OCI-LY7 (cell line): ENCODE data around the gene DLGAP1. TPM values are rescaled to one million over a fixed set of nuclear protein-coding genes. Genes with fewer than 3 reads are reported as not detected.

ENCODE experiments used
- BruUV-seq: library from RNA; stranded (reverse); fragments of 400-500 nt; replicated peaks from 2 replicates; lab custom pipeline; 2021; lab: Mats Ljungman, UMichigan
- CTCF ChIA-PET: fragments of 300-600 bp; sonication (Branson Sonifier 250); formaldehyde crosslinking; loops from one replicate; lab custom pipeline; 2022; ENCODE audit warnings: antibody characterized with exemption; ENCODE audit not compliant: unreplicated experiment; lab: Charles Lee
- POLR2A ChIA-PET: fragments of 300-600 bp; sonication (Branson Sonifier 250); formaldehyde crosslinking; loops from one replicate; lab custom pipeline; 2022; ENCODE audit warnings: antibody characterized with exemption; lab: Charles Lee
- DNase-seq: peaks from one replicate; pipeline ENCODE4 v3.0.0-alpha.2; 2015; ENCODE audit warnings: low spot score
- H2AFZ ChIP-seq: fragments of 200-600 bp; sonication (generic), shearing (Covaris generic); 2 replicates; pipeline ENCODE4 v1.6.1; 2014; ENCODE audit warnings: mild to moderate bottlenecking, antibody characterized with exemption, low read length, moderate library complexity
- H3K27ac ChIP-seq: fragments of 200-600 bp; sonication (generic); 2 replicates; pipeline ENCODE4 v1.5.1; 2014; ENCODE audit warnings: mixed run types, low read depth, mild to moderate bottlenecking, moderate library complexity, low read length, inconsistent platforms; ENCODE audit not compliant: poor library complexity, severe bottlenecking
- H3K36me3 ChIP-seq: fragments of 200-600 bp; sonication (generic); 2 replicates; pipeline ENCODE4 v1.6.1; 2014; ENCODE audit warnings: mild to moderate bottlenecking, antibody characterized with exemption, low read length, moderate library complexity, mixed read lengths; ENCODE audit not compliant: insufficient read depth
- H3K4me1 ChIP-seq: fragments of 200-600 bp; sonication (generic); 2 replicates; pipeline ENCODE4 v1.5.1; 2014; ENCODE audit warnings: mild to moderate bottlenecking, low read length; ENCODE audit not compliant: insufficient read depth, poor library complexity, severe bottlenecking
- H3K4me2 ChIP-seq: fragments of 200-600 bp; sonication (generic); 2 replicates; pipeline ENCODE4 v1.6.1; 2014; ENCODE audit warnings: mild to moderate bottlenecking, low read length
- H3K4me3 ChIP-seq: fragments of 200-600 bp; sonication (generic); 2 replicates; pipeline ENCODE4 v1.5.1; 2014; ENCODE audit warnings: mild to moderate bottlenecking, low read depth, low read length; ENCODE audit not compliant: poor library complexity, severe bottlenecking
- H3K79me2 ChIP-seq: fragments of 200-600 bp; sonication (generic); 2 replicates; pipeline ENCODE4 v1.6.1; 2016; ENCODE audit warnings: low read depth, mild to moderate bottlenecking, low read length, moderate library complexity, mixed read lengths; ENCODE audit not compliant: insufficient read depth
- H3K9me2 ChIP-seq: fragments of 200-600 bp; sonication (generic); 2 replicates; pipeline ENCODE4 v1.6.1; 2016; ENCODE audit warnings: mild to moderate bottlenecking, low read length, mixed read lengths; ENCODE audit not compliant: insufficient read depth
- H3K9me3 ChIP-seq: fragments of 200-600 bp; sonication (generic); 2 replicates; pipeline ENCODE4 v1.6.1; 2014; ENCODE audit warnings: mild to moderate bottlenecking, mixed run types, low read length, mixed read lengths
- H4K20me1 ChIP-seq: fragments of 200-600 bp; sonication (generic); 2 replicates; pipeline ENCODE4 v1.6.1; 2014; ENCODE audit warnings: mild to moderate bottlenecking, antibody characterized with exemption, low read length, moderate library complexity, mixed read lengths; ENCODE audit not compliant: insufficient read depth
- CTCF ChIP-seq: fragments of 200-600 bp; sonication (generic); conservative IDR thresholded peaks from 2 replicates; pipeline ENCODE4 v1.5.1; 2014; ENCODE audit warnings: mild to moderate bottlenecking, antibody characterized with exemption, low read length, moderate library complexity, mixed read lengths
- EZH2phosphoT487 ChIP-seq: fragments of 200-600 bp; sonication (generic); IDR thresholded peaks from 2 replicates; pipeline ENCODE4 v1.6.1; 2018; ENCODE audit warnings: low read depth, borderline replicate concordance, mild to moderate bottlenecking, mixed run types, antibody characterized with exemption, low read length, moderate library complexity, mixed read lengths
- intact Hi-C: fragments of 100-400 bp; cut with micrococcal nuclease; formaldehyde crosslinking; loops from one replicate; pipeline ENCODE4 v1.10.0; 2022; ENCODE audit not compliant: unreplicated experiment
- total RNA-seq, 2 experiments: library from RNA; depleted of rRNA in 1 of 2; stranded (reverse); fragments of >200 nt in 1 of 2; shearing (Covaris generic) in 1 of 2; gene quantifications; 2 replicates each; pipeline ENCODE4 v1.2.3, GENCODE V29; 2014 to 2022

The DLGAP1 gene
- total RNA-seq, 2 experiments from 2014 or later: 0.22 TPM; not detected in 1

- ChIA-PET POLR2A (interaction anchor here (0.6 to 4.9 kb wide), 5 partner anchors 9 to 1417 kb away, joined by 3 to 26 read pairs (median 4); no protein-coding TSS in a partner anchor), CTCF (interaction anchor here (0.7 to 0.9 kb wide), 2 partner anchors 11 kb away, joined by 3 read pairs; no protein-coding TSS in a partner anchor)
- H3K4me3 ChIP-seq: no peak overlapping the region
- H3K4me2 ChIP-seq: no peak overlapping the region
- H3K79me2 ChIP-seq: no peaks in the 10 kb centered on the region
- no peaks in the 10 kb centered on the region for H4K20me1 ChIP-seq
- no peaks in the 10 kb centered on the region for H3K36me3 ChIP-seq
- no TSS peak for BruUV-seq
- peaks cover 19% of the 10 kb centered on the region for H3K4me1 ChIP-seq
- no peak overlapping the region for H3K27ac ChIP-seq
- no peak overlapping the region for H2AFZ ChIP-seq
- H3K9me3 ChIP-seq: no peaks in the 10 kb centered on the region
- H3K9me2 ChIP-seq: no peaks in the 10 kb centered on the region
- intact Hi-C loops: no loop called here
- no peak for TF ChIP-seq CTCF
- no peak for TF ChIP-seq EZH2phosphoT487
- DNase-seq: no peak
Measured at GRCh38 chr18:3931013-3931315, 524.1 kb downstream of the DLGAP1 start.

GRCh38 chr18:3930126-3931012 is 524.7 kb downstream of the DLGAP1 start:
- no peak overlapping the region for H2AFZ ChIP-seq
- H3K79me2 ChIP-seq: no peaks in the 10 kb centered on the region
- peaks cover 18% of the 10 kb centered on the region for H3K4me1 ChIP-seq
- no peaks in the 10 kb centered on the region for H3K9me3 ChIP-seq
- BruUV-seq: no TSS peak
- H3K9me2 ChIP-seq: no peaks in the 10 kb centered on the region
- POLR2A ChIA-PET: interaction anchor here (0.6 to 4.9 kb wide), 6 partner anchors 9 to 1417 kb away, joined by 3 to 26 read pairs (median 4); no protein-coding TSS in a partner anchor
- no peak overlapping the region for H3K4me2 ChIP-seq
- CTCF ChIA-PET: interaction anchor here (0.7 kb wide), 1 partner anchor 11 kb away, joined by 3 read pairs; no protein-coding TSS in a partner anchor
- H3K36me3 ChIP-seq: no peaks in the 10 kb centered on the region
- no peak overlapping the region for H3K4me3 ChIP-seq
- H3K27ac ChIP-seq: no peak overlapping the region
- no peak for DNase-seq
- H4K20me1 ChIP-seq: no peaks in the 10 kb centered on the region
- intact Hi-C loops: no loop called here
- TF ChIP-seq EZH2phosphoT487 (no peak), CTCF (no peak)

- ChIA-PET POLR2A (interaction anchor here (0.6 to 0.8 kb wide), 3 partner anchors 9 to 1326 kb away, joined by 3 to 4 read pairs (median 3); no protein-coding TSS in a partner anchor), CTCF (no interaction called here)
- H3K27ac ChIP-seq: no peak overlapping the region
- BruUV-seq: no TSS peak
- H4K20me1 ChIP-seq: no peaks in the 10 kb centered on the region
- H2AFZ ChIP-seq: peak overlapping the region; percentile 64
- no peaks in the 10 kb centered on the region; the same call in 1 of the 2 replicates for H3K36me3 ChIP-seq
- no peaks in the 10 kb centered on the region for H3K9me3 ChIP-seq
- H3K4me2 ChIP-seq: no peak overlapping the region
- intact Hi-C loops: no loop called here
- H3K4me1 ChIP-seq: peaks cover 27% of the 10 kb centered on the region
- no peaks in the 10 kb centered on the region; the same call in 1 of the 2 replicates for H3K9me2 ChIP-seq
- H3K4me3 ChIP-seq: no peak overlapping the region
- TF ChIP-seq CTCF (no peak), EZH2phosphoT487 (no peak)
- no peak for DNase-seq
- no peaks in the 10 kb centered on the region for H3K79me2 ChIP-seq
Measured at GRCh38 chr18:3924455-3924854, 530.7 kb downstream of the DLGAP1 start.
